Activated T-cell treated with anti-CD3 and anti-CD28 coated beads for 4 hours (primary cell): ENCODE measurements around the gene NDUFB7.
"Not testable (repeated sequence)": the region's sequence is repeated elsewhere in the genome, so short reads cannot be mapped to it uniquely, and the experiment has no call there.

Source experiments
- DNase-seq: peaks from one replicate; pipeline ENCODE4 v3.0.0-alpha.2; 2020

NDUFB7 gene

DNA sequence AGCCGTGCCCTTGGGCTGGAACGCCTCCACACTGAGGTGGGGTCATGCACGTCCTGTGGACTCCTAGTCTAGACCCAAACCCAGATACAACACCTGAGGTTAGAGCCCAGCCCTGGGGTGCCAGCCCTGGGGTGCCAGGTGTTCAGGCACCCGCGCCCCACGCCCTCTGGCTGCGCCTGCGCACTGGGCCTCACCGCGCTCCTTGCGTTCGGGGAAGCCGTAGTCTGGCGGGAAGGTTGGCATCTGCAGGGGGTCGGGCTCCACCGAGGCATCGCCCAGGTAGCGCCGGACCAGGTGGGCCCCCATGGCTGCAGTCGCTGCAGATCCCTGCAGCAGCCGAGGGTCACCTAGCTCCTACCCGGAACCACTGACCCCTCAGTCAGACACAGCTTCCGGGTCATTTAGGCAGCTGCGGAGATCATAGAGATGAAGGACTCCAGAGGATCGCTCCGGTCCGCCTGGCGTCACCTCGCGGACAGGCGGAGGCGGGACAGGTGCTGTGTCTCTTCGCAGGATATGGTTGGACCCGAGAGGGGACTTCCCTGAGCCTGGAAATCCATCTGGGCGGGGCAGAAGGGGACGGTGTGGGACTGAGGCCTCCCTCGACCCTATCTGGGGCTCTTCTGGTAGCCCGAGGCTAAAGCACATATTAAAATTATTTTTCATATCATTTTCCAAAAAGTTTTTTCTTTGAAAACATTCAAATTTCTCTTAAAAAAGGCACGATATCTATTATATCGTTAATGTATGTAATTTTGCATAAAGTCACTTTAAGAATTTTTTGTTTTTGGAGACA is at the start of gene NDUFB7:
Gene NDUFB7 (minus strand): TSS at position 372 of the 796 bp plus-strand sequence. CDS start 66 bp downstream, at position 306.
- DNase-seq = peak; percentile 79

DNA sequence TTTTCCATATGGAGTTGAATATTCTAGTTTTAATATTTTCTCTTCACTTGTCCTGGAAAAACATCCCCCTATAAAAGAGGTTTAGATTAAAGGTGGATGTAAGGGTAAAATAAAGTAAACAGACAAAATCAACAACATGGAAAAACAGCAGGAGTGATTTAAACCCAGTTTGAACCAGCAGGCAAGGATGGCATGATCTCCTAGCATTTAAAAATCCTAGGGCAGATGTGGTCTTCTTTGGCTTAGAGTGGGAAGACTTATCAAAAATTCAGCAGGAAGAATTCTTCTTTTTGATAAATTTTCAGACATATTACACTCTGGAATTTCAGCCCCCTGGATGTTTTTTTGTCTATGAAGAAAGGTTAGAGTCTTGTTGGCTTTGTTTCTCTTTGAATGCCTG is 47.5 kb upstream of the NDUFB7 start:
- no peak for DNase-seq

DNA sequence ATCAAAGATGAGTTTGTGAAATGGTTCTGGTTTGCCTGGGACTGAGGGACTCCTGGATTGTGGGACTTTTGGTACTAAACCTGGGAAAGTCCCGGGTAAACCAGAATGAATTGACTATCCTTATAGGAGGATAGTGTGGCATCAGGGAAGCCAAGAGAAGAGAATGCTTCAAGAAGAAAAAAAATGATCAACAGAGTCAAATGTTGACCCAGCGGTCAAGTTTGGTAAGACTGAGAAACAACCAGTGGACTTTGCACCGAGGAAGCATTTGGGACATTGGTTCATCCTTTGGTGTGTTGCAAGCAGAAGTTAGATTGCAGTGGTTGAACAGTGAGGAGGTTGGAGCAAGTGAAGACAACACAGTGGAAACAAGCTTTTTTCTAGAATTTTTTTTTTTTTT is 44.5 kb upstream of the NDUFB7 start:
- DNase-seq = no peak

DNA sequence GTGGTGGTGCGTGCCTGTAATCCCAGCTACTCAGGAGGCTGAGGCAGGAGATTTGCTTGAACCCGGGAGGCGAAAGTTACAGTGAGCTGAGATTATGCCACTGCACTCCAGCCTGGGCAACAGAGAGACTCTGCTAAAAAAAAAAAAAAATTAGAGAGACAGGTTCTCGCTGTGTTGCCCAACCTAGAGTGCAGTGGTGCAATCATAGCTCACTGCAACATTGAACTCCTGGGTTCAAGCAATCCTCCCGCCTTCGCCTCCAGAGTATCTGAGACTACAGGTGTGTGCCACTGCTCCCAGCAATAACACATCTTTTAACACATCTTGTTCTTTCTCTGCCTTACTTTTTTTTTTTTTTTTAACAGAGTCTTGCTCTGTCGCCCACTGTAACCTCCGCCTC is 43.8 kb upstream of the NDUFB7 start:
- no peak for DNase-seq

DNA sequence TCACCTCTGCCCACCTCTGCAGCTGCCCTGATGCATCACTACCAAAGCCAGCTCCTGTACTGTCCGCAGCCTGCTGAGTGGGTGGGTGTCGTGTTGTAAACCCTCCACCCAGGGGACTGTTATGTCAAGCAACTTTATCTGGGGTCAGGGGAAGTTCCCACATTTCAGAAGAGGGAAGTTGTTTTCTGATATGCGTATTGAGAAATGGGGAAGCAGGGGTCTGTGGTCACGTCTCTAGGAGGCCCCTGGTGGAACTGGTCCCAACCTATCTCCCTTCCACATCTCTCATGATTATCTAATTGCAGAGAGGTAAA is 42.2 kb upstream of the NDUFB7 start:
- no peak for DNase-seq

DNA sequence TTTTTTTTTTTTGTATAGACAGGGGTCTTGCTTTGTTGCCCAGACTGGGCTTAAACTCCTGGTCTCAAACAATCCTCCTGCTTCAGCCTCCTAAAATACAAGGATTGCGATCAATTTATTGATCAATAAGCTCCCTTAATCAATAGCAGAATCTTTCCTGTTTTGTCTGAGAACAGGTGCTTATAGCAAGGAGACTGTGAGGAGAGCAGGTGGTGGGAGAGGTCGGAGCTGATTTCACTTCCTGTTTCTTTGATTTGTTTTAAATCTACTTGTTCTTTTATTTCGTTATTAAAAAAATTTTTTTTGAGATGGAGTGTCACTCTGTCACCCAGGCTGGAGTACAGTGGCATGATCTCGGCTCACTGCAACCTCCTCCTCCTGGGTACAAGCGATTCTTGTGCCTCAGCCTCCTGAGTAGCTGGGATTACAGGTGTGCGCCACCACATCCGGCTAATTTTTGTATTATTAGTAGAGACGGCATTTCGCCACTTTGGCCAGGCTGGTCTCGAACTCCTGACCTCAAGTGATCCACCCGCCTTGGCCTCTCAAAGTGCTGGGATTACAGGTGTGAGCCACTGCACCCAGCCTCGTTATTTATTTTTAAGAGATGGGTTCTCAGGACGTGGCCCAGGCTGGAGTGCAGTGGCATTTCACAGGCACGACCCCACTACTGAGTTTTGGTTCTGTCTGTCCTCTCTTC is 41.7 kb upstream of the NDUFB7 start:
- DNase-seq = not testable (repeated sequence)

DNA sequence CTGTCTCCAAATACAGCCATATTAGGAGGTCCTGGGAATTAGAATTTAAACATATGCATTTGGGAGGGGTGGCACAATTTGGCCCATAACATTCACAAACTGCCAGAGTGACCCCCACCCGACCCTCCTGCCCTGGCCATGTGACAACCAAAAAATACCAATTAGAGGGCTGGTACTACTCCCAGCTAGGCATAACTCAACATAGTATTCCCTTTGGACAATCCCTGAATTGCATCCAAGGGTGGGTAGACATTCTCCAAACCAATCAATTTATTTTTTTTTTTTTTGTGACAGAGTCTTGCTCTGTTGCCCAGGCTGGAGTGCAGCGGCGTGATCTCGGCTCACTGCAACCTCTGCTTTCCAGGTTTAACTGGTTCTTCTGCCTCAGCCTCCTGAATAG is 40.8 kb upstream of the NDUFB7 start:
- DNase-seq = no peak

DNA sequence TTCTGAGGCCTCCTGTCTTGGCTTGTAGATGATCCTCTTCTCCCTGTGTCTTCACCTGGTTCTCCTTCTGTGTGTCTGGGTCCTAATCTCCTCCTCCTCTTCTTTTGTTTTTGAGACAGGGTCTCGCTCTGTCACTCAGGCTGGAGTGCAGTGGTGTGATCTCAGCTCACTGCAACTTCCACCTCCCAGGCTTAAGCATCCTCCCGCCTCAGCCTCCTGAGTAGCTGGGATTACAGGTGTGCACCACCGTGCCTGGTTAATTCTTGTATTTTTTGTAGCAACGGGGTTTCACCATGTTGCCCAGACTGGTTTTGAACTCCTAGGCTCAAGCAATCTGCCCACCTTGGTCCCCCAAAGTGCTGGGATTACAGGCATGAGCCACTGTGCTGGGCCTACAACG is 40.4 kb upstream of the NDUFB7 start:
- not testable (repeated sequence) for DNase-seq

DNA sequence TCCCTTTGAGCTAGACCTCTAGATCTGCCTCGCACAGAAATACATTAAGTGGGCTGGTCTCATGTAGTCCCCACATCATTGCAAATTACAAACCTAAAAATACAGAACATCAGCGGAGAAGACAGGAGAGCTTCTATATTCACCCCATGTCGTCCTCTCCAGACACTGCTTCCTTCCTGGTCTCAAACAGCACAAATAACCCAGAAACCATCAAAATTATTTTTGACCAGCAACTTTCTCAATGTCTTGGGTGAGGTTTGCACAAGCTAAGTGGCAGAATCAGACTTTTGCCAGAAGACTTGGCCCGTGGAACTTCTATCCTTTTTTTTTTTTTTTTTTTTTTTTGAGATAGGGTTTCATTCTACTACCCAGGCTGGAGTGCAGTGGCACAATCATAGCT is 39.2 kb upstream of the NDUFB7 start:
- DNase-seq = no peak

DNA sequence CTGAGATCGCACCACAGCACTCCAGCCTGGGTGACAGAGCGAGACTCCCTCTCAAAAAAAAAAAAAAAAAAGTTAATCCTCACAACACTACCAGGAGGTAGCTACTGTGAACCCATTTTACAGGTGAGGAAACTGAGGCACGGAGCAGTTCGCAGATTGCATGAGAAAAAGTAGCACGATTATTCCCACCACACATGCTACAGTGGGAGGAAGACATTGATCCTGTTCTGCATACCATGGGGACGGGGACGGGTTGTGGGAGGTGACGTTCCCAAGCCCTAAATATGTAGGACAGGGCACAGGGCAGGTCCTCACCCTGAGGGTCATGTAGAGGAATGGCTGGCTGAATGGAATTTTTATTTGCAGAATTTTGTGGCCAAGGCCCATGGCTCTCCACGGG is 34.8 kb upstream of the NDUFB7 start:
- DNase-seq = no peak

DNA sequence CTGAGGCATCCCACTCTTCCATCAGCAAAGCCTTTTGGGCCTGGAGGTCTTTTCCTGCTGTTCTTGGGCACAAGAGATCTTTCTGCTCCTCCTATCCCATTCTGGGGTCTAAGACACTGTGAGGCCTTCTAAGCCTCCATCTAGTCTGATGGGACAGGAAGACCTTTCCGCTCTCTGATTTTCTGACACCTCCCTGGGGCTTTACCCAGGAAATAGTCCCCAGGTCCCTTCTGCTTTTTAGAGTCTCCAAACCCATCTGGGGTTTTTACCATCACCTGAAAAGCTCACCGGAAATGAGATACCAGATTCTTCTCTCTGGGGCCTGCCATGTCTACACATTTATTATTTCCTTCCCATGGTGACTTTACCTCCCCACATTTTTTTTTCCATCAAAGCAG is 32.1 kb upstream of the NDUFB7 start:
- DNase-seq = no peak

DNA sequence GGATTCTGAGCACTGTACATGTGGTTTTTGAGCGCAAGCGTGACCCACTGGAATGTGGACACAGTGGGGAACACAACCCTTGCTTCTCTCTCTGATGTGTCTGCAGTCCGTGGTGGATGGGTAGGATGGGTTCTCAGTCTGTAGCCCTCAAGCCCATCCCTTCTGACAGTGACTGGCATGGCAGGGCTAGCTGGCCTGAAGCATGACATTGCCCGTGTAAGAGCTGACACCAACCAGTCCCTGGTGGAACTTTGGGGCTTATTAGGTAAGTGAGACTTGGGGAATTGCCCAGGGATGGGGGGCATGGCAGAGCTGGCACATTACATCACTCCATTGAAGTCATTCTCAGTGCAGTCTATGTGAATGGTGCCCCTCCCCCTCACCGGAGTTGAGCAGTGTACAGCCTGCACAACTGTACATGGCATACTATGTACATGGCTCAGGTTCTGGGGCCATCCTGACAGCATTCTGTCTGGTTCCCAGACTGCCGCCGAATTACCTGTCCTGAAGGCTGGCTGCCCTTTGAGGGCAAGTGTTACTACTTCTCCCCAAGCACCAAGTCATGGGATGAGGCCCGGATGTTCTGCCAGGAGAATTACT is 27.8 kb upstream of the NDUFB7 start:
- no peak for DNase-seq

DNA sequence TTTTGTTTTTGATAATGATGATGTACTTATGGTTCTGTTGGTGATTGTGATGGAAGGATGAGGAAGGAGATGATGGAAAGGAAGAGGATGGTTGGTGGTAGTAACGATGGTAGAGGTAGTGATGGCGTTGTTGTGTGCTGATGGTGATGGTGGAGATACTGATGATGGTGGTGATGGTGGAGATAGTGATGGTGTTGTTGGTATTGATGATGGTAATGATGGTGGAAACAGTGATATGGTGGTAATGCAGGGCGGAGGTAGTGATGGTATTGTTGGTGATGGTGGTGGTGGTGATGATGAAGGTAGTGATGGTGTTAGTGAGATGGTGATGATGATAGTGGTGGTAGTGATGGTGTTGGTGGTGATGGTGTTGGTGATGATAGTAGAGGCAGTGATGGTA is 23.7 kb upstream of the NDUFB7 start:
- DNase-seq = no peak

DNA sequence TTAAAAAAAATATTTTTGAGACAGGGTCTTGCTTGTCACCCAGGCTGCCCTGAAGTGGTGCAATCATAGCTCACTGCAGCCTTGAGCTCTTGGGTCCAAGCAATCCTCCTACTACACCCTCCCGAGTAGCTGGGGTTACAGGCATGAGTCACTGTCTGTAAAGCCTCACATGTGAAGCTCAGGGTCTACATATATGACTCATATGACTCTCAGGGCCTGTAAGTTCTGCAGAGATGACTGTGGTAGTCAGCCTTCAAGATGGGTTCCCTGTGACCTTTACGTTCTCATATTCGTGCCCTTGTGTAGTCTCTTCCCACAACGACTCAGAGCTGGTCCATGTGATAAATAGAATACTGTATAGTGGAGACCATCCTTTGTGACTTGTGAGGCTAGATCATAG is 17.6 kb upstream of the NDUFB7 start:
- DNase-seq = not testable (repeated sequence)

DNA sequence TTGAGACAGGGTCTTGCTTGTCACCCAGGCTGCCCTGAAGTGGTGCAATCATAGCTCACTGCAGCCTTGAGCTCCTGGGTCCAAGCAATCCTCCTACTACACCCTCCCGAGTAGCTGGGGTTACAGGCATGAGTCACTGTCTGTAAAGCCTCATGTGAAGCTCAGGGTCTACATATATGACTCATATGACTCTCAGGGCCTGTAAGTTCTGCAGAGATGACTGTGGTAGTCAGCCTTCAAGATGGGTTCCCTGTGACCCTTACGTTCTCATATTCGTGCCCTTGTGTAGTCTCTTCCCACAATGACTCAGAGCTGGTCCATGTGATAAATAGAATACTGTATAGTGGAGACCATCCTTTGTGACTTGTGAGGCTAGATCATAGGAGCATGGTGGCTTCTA is 13.3 kb upstream of the NDUFB7 start:
- not testable (repeated sequence) for DNase-seq

DNA sequence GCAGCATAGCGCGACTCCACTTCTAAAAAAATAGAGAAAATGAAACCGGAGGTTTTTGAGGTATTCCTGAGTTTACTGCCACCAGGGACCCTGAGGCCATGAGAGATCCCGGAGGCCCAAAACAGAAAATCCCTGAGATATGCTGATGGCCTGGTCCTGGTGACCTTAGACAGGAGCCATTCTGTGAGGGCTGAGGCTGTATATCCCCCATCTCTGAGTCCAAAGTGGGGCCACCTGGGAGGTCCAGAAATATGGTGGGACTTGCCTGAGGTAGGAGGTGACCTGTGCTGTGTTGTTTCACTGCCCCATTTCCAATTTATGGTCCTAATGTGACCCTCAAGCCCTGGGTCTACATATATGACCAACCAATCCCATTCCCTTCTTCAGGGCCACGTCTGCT is 12.5 kb upstream of the NDUFB7 start:
- not testable (repeated sequence) for DNase-seq

DNA sequence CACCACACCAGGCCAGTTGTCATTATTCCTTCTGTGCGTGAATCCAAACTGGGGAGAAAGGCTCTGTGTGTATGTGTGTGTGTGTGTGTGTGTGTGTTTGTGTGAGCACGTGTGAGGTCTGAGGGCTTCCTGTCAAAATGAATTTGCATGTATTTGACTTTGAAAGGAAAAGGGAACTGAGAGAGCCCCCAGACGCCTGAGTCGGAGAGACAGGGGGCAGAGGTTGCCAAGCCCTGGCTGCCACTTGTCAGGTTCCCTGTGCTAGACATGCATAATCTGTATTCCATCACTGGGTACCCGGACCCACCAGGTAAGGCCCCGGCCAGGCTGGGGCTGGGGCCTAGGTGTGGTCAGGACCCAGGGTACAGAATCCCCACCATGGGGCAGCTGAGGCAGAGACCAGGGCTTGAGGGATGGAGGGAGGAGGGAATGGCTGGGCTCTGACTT is 11.1 kb upstream of the NDUFB7 start, which contains the start of gene CLEC17A:
Gene CLEC17A (plus strand): TSS at position 191 of the 447 bp plus-strand sequence. CDS start 77 bp downstream, at position 268.
- no peak for DNase-seq

DNA sequence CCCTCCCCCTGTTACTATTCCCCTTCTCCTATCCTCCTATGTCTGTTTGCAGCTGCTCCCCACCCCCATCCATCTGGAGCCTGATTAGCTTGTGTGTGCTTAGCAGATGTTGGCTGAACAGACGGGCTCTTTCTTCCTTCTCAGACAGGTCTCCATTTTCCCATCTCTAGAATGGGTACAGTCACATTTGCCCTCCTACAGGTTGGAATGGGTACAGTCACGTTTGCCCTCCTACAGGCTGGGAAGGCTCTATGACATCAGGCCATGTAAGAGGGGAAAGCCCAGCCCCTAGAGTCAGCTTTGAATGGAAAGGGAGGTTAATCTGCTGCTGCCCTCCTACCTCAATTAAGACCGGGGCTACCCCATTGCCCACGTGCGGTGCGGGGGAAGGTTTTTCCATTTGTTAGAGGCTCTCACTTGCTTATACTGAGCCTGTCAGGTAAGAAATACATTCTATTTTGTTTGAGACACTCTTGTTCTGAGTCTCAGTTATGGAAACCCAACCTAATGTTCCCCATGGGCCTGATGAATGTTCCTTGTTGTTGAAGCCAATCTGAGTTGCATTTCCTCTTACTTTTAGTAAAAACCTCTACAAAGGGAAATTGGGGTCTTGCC is 8.9 kb upstream of the NDUFB7 start:
- DNase-seq = peak; percentile 24

DNA sequence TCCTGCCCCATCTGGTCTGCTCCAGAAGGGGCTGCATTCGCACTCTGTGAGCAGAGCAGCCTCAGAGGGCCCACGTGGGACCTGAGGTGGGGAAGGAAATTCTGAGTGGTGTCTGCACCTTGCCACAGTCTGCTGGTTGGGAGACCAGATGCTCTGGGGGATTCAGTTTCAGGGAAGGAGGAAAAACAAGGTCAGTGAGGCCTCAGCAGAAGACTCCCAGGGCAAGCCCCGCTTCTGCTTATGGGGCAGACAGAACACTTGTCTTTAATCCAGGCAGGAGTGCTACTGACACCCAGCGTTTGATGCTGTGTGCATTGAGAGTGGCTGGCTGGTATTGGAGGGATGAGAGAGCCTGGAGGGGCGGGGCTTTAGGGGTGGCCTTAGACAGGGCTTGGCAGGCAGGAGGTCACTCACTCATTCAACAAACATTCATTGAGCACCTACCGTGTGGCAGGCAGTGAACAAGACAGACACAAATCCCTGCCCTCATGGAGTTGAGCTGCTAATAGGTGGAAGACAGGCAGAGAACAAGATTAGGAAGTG is 6.1 kb upstream of the NDUFB7 start:
- DNase-seq = no peak

DNA sequence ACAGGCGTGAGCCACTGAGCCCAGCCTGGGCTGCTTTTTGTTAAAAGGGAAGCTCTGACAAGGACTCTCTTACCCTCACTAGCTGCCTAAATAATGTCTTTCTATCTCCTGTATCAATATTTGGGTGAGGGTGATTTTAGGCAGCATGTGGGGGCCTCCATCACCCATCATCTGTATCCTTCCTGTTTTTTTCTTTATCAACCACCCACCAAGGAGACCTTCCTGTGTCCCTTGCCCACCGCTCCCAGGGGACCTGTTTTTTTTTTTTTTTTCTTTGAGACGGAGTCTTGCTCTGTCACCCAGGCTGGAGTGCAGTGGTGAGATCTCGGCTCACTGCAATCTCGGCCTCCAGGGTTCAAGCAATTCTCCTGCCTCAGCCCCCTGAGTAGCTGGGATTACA is 5.4 kb upstream of the NDUFB7 start:
- DNase-seq = no peak

DNA sequence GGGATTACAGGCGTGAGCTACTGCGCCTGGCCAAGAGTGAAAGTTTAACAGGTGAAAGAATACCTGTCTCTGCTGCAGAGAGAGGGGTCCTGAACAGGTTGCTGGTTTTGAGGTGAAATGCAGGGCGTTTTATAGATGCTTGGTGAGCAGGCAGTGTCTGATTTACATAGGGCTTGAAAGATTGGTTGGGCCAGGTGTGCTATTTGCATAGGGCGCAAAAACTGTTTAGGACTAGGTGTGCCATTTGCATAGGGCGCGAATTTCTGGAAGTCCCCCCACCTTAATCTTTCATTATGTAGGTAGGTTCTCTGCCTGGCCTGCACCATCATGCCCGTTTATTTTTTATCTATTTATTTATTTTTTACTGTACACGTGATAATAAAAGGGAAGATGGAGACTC is 4.5 kb upstream of the NDUFB7 start:
- DNase-seq = no peak

DNA sequence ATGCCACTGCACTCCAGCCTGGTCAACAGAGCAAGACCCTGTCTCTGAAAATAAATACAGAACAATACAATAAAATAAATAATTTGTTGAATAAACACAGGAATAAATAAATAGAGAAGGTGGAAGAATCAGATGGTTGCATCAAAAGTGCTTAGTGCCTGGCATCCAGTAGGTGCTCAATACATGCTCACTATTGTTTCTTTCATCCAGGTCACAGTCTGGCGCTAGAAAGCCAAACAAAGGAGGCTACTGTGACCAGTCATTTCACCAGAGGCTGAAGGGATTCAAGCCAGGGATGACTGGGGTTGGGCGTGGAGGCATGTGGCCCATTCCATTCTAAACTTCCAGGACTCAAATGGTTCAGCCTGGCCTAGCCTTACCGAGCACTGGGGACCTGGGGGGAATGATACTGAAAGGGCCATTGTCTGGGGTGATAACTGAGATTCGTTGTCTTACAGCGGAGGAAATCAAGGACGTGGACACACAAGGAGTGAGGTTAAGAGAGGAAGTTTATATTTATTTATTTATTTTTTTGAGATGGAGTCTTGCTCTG is 3.6 kb upstream of the NDUFB7 start:
- no peak for DNase-seq
